PFSK-1 (cell line): ENCODE measurements around the gene BOD1L2.

ENCODE experiments used
- FOXP2 ChIP-seq: optimal IDR thresholded peaks from 2 replicates; pipeline ENCODE3; 2011; ENCODE audit warnings: borderline replicate concordance, control low read depth, inconsistent platforms; ENCODE audit not compliant: insufficient read depth; ENCODE audit errors: extremely low read length, extremely low read depth
- POLR2AphosphoS5 ChIP-seq: IDR thresholded peaks from 2 replicates; pipeline ENCODE4 v1.6.1; 2012; ENCODE audit warnings: low read depth, mild to moderate bottlenecking, control low read depth, low read length, moderate library complexity
- REST ChIP-seq, 2 experiments: IDR thresholded peaks; 2 replicates each; pipeline versions ENCODE4 v1.6.1 to v1.8.0; 2011 to 2012; ENCODE audit warnings: low read depth in 2 of 2, low read length in 2 of 2, control low read depth in 1 of 2, inconsistent platforms in 1 of 2, mild to moderate bottlenecking in 1 of 2, moderate library complexity in 1 of 2; ENCODE audit not compliant: insufficient read depth in 1 of 2
- SIN3A ChIP-seq: IDR thresholded peaks from 2 replicates; pipeline ENCODE4 v1.6.1; 2012; ENCODE audit warnings: mild to moderate bottlenecking, low read length, moderate library complexity, borderline replicate concordance; ENCODE audit not compliant: insufficient read depth
- TAF1 ChIP-seq: IDR thresholded peaks from 2 replicates; pipeline ENCODE4 v1.6.1; 2012; ENCODE audit warnings: low read length, control low read depth, borderline replicate concordance; ENCODE audit not compliant: insufficient read depth

DNA sequence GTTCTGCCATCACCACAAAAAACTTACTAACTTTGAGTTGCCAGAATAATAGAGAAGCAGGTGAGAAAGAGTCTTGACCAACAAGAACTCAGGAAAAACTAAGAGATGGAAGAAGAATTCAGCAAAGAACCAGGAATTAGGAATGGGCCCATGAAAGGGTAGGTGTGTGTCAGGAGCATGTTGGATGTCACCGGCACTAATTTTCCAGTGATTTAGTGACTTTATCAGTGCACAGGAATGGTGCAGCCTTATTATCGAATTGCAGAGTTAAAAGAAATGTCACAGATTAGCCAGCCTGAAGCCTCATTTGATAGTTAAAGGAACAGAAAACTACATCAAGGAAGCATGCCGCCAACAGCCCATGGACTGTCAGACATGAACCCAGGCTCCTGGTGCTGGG lies 9.0 kb upstream of the BOD1L2 start:
- no peak for TF ChIP-seq REST (IDR thresholded peaks at IDR 0.05; ENCODE audit: insufficient read depth in 1 of 2, low read depth in 2 of 2, low read length in 2 of 2)
- no peak for TF ChIP-seq POLR2AphosphoS5
- TF ChIP-seq SIN3A = no peak
- TF ChIP-seq TAF1 = no peak
- no peak for TF ChIP-seq FOXP2
